ENCODE data around the gene AP2A1.
A peak's percentile ranks its signal among the peaks of the same experiment; 100 is the strongest.
"Not testable (repeated sequence)": the region's sequence is repeated elsewhere in the genome, so short reads cannot be mapped to it uniquely, and the experiment has no call there.

Gene AP2A1

DNA sequence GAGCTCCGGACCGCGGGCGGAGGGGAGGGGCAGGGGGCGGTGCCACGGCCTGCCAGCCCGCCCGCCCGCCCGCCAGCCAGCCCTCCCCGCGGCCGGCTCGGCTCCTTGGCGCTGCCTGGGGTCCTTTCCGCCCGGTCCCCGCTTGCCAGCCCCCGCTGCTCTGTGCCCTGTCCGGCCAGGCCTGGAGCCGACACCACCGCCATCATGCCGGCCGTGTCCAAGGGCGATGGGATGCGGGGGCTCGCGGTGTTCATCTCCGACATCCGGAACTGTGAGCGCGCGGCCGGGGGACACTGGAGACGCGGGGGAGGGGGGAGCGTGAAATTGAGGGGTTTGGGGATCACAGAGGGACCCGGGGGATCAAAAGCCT is at the start of gene AP2A1:
AP2A1 (plus strand) TSS at position 72 of the 370 bp plus-strand sequence; CDS start at position 205, 133 bp downstream.
- DNase-seq = no peak

DNA sequence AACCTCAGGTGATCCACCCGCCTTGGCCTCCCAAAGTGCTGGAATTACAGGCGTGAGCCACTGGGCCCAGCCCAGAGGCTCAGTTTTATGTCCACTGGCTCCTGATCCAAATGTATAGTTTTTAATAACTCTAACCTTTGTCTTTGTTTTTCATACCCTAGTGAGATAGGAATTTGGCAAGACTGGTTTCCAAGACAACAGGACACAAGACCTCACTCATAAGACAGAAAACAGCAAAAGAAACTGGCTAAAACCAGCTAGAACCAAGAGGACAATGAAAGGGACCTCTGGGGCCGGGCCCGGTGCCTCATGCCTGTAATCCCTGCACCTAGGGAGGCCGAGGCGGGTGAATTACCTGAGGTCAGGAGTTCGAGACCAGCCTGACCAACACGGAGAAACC is 48.3 kb upstream of the AP2A1 start:
- no peak for DNase-seq

DNA sequence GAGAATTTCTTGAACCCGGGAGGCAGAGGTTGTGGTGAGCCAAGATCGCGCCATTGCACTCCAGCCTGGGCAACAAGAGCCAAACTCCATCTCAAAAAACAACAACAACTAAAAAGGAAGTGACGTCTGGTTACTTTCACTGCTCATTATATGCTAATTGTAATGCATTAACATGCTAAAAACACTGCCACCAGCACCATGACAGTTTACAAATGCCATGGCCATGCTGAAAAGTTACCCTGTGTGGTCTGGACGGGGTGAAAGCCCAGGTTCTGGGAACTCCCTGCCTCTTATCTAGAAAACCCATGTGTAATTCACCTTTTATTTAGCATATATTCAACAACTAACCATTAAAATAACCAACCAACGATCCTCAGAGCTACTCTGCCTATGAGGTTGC is 47.8 kb upstream of the AP2A1 start:
- DNase-seq = no peak

DNA sequence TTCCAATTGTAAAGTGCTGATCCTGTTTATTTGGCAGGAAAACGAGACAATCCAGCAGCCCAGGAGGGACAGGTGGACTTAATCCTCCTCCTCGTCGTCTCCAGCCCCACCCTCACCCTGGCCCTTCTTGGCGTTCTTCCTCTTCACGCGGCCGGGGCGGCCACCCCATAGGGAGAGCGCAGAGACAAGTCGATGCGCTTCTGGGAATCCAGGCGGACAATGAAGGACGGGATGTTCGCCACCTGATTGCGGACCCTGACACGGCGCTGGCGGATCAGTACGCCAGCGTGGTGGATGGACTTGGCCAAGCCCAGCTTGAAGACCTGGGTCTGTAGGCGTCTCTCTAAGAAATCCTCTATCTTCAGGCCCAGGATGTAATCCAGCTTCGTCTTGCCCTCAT is 47.4 kb upstream of the AP2A1 start:
- not testable (repeated sequence) for DNase-seq

DNA sequence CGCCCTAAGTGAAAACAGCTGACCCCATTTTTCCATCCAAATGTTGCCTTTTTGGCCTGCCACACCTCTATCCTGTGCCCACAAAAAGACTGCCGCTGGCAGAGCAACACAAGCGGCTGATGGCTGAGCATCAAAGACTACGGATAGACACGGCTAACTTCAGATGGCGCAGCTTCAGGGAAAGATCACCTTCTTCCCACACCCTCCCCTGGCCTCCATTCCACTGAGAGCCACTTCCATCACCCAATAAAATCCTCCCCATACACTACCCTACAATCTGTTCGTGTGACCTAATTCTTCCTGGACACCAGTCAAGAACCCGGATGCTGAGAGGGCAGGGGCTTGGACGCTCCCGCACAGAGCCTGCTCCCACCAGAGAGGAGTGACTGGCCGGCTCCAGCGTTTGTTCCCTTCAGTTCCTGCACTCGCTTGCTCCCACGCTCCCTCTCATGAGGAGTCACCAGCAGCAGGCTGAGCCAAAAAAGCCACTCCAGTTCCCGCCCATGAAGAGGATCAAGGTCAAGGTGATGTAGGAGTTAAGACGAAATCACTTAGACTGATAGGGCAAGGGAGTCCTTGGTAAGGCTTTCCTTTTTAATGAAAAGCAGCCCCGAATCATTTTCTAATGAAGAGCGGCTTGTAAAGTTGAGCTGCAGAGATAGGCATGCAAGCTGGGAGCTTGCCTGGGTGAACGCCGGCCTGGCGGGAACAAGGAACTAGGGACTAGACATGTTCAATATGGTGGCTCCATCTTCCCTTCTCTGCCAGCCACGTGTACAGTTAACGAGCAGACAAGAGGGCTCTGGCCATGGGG is 39.4 kb upstream of the AP2A1 start:
- DNase-seq = peak; percentile 26

DNA sequence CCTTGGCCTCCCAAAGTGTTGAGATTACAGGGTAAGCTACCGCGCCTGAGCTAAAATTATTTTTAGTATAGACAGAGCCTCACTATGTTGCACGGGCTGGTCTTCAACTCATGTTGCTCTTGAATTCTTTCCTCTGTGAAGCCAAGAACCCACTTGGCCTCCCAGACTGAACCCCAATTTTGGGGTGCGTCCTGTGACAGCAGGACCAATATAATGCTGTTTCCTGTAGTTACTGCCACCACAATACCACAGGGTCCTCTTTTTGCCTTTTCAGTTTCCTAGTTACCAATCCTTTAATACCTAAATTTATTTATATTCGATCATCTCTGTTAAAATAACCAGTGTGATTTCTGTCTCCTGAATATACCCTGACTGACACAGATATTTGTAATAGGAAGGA is 36.6 kb upstream of the AP2A1 start:
- no peak for DNase-seq

DNA sequence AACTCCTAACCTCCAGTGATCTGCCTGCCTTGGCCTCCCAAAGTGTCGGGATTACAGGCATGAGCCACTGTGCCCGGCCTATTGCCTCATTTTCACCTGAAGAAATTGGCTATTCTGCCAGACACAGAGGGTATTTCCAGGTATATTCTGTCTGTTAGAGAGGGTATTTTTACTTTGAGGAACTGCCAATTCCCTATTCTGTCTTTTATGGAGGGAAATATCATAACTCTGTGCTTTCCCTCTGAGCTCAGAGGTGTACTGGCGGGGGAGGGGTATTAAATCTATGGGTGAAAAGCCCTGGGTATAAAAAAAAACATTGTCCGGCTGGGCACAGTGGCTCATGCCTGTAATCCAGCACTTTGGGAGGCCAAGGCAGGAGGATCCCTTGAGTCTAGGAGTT is 28.5 kb upstream of the AP2A1 start:
- DNase-seq = no peak

DNA sequence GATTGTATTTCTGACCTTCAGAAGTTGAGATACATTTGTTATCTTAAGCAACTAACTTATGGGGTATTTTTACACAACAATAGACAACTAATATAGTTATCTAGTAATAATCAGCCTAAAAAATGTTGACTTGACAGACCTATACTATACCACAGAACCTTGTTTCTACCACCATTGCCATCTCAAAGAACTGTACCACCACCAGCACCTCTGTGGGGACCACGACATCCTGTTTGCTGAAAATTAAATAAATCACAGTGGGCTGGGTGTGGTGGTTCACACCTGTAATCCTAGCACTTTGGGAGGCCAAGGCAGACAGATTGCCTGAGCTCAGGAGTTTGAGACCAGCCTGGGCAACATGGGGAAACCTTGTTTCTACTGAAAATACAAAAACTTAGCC is 27.7 kb upstream of the AP2A1 start:
- no peak for DNase-seq

DNA sequence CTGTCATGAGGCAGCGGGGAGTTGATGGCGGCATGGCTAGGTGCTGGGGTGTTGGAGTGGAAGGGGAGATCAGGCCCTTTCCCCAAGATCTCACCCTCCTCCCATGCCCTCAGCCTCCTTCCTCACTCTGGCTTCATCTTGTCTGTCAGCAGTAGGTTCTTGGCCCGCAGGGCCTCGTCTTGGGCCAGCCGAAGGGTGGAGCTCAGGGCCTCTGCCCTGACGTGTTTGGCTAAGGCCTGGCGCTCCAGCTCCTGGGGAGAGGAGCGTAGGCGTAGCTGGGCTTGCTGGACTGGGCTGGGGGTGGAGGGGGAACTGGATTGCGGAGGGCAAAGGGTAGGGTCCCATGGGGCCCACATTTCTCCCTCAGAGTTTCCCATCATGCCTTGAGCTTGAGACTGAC is 26.9 kb upstream of the AP2A1 start:
- no peak for DNase-seq

DNA sequence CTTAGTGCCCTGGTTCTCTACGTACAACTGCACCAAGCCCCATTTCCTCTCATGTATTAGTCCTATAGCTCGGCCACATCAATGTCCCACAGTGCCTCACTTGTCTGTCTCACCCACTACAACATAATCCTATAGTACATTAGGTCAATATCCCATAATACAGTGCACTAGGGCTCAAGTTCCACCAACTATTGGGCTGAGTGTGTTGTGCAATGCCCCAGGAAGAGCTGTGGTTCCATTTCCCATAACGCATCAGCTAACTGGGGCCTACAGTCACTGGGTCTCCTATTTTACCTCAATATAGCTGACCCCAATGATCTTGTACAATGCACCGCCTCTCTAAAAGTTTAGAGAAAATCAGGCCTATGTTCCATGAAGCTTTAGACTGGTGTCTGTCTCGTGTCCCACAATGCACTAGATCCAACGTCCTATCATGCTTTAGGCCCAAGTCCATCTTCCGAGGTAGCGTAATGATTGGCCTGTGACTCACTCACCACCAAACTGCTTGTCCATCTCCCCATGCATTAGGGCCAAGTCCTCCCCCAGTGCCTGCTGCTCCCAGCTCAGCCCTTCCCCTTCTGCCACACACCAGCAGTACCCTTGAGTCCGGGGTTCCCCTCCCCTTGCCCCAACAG is 25.5 kb upstream of the AP2A1 start:
- DNase-seq = peak; percentile 40

DNA sequence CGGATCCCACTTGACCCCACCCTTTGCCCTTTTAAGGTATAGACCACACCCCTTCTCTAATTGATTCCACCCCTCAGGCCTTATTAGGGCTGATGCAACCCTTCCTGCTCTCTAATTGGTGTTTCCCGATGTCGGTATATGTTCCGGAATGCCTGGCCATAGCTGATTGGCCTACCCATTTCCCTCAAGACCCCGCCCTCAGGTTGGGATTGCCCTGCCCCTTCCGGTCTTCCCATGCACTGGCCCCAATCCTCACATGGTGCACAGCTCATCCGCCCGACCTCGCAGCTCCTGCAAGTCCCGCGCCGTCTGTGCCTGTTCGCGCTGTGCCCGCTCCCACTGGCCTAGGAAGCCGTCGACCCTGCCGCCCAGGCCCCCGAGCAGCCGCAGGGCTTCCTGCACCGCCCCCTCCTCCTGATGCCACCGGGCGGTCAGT is 21.8 kb upstream of the AP2A1 start:
- no peak for DNase-seq

DNA sequence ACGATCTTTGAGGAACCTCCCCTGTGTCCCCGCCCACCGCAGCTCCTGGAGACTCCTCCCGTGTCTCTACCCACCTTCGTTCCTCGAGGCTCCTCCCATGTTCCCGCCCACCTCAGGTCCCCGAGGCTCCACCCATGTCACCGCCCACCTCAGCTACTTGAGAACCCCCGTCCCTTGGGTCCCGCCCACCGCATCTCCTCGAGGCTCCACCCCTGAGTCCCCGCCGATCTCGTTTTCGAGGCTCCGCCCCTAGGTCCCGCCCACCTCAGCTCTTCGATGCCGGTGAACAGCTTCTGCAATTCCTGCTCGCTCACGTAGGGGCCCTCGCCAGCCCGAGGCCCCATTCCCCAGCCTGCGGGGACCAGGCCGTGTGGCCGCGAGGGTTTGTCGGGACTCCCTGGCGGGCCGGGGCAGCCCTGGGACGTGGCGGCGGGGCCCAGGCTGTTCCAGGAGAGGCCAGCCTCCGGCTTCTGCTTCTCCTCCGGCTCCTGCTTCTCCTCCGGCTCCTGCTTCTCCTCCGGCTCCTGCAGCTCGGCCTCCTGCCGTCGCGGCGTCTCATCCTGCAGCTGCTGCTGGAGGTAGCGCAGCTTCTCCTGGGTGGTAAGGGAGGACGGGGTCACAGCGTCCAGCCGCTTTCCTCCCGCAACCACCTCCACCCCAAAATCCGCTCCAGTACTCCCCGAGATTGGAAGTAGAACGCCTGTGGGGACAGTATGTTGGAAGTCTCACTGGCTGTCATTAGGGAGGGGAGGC is 20.4 kb upstream of the AP2A1 start:
- peak; percentile 37 for DNase-seq

DNA sequence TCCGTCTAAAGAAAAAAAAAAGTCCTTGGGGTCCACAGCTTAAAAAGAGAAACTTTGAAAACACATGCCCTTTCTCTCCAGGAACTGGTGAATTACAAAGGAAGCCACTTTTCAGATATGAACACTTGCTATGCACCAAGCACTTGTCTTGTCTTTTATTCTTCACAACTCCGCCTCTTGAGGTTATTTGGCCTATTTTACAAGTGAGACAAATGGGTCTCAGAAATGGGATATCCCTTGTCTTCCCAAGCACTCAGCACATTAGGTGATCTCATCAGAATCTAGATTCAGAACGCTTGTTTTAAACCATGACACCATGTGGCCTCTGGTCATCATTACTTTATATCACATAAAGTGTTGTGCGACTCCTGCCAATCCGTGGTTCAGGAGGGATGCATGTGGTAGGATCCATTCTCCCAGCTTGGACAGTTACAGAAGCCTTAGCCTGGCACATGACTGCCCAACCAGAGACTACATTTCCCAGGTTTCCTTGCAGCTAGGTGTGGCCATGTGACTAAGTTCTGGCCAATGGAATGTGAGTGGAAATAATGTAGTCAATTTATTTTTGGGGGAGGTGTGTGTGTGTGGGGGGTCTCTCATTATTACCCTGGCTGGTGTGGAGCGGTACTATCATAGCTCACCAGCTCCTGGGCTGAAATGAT is 17.6 kb upstream of the AP2A1 start:
- peak; percentile 39 for DNase-seq

DNA sequence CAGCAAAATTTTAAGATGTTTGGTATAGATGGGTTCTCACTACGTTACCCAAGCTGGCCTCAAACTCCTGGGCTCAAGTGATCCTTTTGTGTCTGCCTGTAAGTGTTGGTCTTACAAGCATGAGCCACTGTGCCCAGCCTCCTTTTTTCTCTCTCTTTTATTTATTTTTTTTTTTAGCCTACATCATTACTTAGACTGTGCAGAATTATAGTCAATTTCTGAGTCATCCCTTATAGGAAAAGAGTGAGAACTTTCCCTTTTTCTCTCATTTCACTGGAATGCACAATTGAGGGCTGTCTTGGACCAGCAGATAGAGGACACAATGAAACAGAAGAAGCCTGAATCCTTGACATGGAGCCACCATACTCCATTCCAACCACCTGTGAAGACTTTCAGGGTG is 17.0 kb upstream of the AP2A1 start:
- DNase-seq = peak; percentile 51

DNA sequence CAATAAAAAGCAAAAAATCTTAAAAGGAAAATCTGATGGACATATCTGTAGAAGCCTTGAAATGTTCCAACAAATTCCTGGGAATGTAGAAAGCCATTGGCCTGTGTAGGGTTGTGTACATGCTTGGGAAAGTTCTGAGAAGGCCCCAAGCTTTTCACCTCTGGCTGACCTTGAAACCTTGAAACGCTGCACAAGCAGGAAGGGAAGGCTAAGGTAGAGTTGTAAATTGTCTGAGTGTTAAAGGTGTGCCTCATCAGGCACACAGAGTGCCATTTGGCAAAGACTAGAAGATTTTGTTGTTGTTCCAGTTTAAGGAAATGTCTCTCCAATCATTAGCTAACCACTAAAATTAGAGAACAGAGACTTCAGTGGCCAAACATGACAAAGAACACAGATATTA is 14.1 kb upstream of the AP2A1 start:
- no peak for DNase-seq

DNA sequence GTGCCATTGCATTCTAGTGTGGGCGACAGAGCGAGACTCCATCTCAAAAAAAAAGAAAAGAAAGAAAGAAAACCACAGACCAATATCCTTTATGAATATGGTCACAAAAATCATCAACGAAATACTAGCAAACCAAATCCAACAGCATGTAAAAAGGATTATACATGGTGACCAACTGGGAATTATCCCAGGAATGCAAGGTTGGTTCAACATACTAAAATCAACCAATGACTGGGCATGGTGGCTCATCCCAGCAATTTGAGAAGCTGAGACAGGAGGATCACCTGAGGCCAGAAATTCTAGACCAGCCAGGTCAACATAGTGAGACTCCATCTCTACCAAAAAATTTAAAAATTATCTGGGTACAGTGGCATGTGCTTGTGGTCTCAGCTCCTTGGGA is 10.8 kb upstream of the AP2A1 start:
- no peak for DNase-seq

DNA sequence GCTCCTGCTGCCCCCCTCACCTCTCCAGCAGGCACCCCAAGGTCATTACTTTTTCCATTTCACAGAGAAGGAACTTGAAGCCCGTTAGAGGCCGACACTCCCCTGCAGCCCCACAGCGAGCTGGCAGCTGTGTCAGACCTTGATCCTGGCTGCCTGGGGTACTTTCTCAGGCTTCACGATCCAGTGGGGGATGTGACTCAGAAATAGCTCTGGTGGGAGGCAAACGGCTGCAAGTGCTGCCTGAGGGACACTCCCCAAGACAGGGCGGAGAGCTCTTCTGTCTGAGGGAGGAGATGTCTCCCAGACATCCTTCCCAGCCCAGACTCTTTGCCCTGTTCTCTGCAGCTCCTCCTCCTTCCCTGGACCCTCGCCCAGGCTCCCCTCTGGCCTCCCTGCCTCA is 8.5 kb upstream of the AP2A1 start:
- peak; percentile 88 for DNase-seq

DNA sequence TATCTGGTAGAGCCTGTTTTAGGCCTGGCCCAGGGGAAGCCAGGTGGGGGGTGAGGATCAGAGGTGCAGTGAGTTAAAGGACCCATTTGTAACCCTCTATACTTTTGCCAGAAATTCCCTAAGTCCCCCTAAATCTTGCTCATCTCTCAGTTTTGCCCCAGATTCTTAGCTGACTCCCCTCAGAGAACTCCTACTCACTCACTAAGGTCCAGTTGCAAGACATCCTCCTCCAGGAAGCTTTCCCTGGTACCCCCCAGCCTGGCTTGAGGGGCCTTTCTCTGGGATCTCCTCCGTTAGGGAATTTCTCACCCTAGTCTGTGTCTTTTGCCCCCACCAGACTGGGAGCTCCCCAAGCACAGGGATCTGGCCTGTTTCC is 5.6 kb upstream of the AP2A1 start:
- no peak for DNase-seq

DNA sequence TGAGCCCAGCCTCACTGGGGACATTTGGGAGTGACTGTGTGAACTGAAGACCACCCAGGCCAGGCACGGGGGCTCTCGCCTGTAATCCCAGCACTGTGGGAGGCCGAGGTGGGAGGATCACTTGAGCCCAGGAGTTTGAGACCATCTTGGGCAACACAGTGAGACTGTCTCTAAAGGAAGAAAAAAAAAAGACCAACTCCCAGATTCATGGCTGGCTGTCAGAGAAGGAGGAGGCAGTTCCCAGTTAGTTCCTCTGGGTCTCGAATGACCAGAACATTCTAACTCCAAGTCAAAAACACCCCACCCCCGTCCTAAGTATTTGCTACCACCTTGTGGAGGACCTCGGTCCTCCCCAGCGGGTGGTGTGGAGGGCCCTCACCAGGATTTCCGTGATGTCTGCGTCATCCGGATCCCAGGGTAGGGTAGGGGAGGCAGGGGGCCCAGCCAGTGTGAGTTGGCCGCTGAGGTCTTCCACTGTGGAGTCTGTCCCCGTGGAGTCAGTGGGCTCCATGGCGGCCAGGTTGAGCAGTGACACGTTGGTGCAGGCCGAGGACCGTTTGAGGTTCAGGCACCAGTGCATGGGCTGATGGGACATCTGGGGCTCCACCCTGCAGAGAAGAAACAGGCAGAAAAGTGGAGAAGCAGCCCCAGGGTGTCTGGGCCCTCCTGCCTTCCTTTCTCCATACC is 5.0 kb upstream of the AP2A1 start:
- DNase-seq = peak; percentile 37

DNA sequence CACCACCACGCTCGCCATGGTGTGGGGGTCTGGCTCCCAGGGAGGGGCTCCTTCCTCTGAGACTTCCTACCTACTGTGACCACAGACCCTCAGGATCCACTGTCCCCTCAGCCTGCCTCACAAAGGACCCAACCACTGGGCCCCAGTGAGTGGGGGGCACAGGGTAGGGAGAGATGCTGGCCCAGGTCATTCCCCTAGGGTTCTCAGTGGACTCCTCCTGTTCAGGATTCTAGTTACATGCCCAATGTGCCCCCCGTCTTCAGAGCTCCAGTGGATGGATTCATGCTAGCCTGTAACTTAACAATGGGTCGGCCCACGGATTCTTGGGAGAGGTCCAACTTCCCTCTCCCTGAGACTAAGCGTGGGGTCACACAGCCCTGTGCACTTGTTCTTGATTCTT is 3.6 kb upstream of the AP2A1 start, which contains the start of gene TSKS:
TSKS (minus strand) TSS at position 77 of the 400 bp plus-strand sequence; CDS start at position 18, 59 bp downstream.
- no peak for DNase-seq

DNA sequence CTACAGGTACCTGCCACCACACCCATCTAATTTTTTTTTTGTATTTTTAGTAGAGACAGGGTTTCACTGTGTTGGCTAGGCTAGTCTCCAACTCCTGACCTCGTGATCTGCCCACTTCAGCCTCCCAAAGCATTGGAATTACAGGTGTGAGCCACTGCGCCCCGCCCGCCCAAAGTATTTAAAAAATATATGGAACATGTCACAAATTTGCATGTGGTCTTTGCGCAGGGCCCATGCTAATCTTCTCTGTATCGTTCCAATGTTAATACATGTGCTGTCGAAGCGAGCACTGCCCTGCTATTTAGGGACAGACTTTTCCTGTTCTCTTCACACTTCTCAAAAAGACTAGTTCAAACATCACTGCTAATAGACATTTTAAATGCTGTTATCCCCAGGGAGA is 2.5 kb upstream of the AP2A1 start:
- no peak for DNase-seq
